Measurements from ENCODE around the gene PAX3. TPM values are rescaled to one million over a fixed set of nuclear protein-coding genes. Genes with fewer than 3 reads are reported as not detected.

PAX3 gene
- total and polyA plus RNA-seq, 4 donors, result not detected

GRCh38 chr2:222309766-222310165, 11.0 kb upstream of the PAX3 start:
- 9 to 17% methylated on average over 2 of the region's 2 CpGs for WGBS, 2 donors
- Histone ChIP-seq H3K27me3 (ENCODE audit: control insufficient read depth in 3 of 3, insufficient read depth in 3 of 3, low read length in 2 of 3) (peaks cover 16 to 99% (median 97%) of the 10 kb centered on the region in 3 donors), H3K27ac (ENCODE audit: low read depth in 1 of 2, low read length in 1 of 2) (no peak overlapping the region), H3K9me3 (ENCODE audit: control insufficient read depth in 4 of 4, insufficient read depth in 3 of 4, low read length in 3 of 4) (peaks cover 0 to 18% (median 0%) of the 10 kb centered on the region in 4 donors), H3K4me1 (ENCODE audit: control insufficient read depth in 5 of 5, insufficient read depth in 5 of 5, low read length in 5 of 5) (peaks cover 0 to 21% (median 0%) of the 10 kb centered on the region in 5 donors), H3K36me3 (ENCODE audit: control insufficient read depth in 4 of 4, insufficient read depth in 4 of 4, low read length in 4 of 4) (no peaks in the 10 kb centered on the region), H3K4me3 (no peak overlapping the region), H3K9ac (ENCODE audit: insufficient read depth in 1 of 2, low read length in 2 of 2) (no peak overlapping the region)
- ATAC-seq (ENCODE audit: insufficient read depth, low FRiP score) (no peak), DNase-seq (no peak)
- TF ChIP-seq CTCF (IDR thresholded peaks at IDR 0.05; ENCODE audit: control extremely low read depth, extremely low read depth), result no peak

- Histone ChIP-seq H3K27ac (ENCODE audit: low read depth in 1 of 2, low read length in 1 of 2) (no peak overlapping the region), H3K9me3 (ENCODE audit: control insufficient read depth in 4 of 4, insufficient read depth in 3 of 4, low read length in 3 of 4) (peaks cover 0 to 19% (median 0%) of the 10 kb centered on the region in 4 donors), H3K27me3 (ENCODE audit: control insufficient read depth in 3 of 3, insufficient read depth in 3 of 3, low read length in 2 of 3) (peaks cover 18 to 99% (median 97%) of the 10 kb centered on the region in 3 donors), H3K36me3 (ENCODE audit: control insufficient read depth in 4 of 4, insufficient read depth in 4 of 4, low read length in 4 of 4) (no peaks in the 10 kb centered on the region), H3K9ac (ENCODE audit: insufficient read depth in 1 of 2, low read length in 2 of 2) (no peak overlapping the region), H3K4me1 (ENCODE audit: control insufficient read depth in 5 of 5, insufficient read depth in 5 of 5, low read length in 5 of 5) (peaks cover 0 to 22% (median 0%) of the 10 kb centered on the region in 5 donors), H3K4me3 (no peak overlapping the region)
- no peak for ATAC-seq (ENCODE audit: insufficient read depth, low FRiP score)
- TF ChIP-seq CTCF (IDR thresholded peaks at IDR 0.05; ENCODE audit: control extremely low read depth, extremely low read depth), result no peak
- 5 to 6% methylated on average over 1 of the region's 1 CpG for WGBS, 2 donors
- no peak for DNase-seq
Measured at GRCh38 chr2:222309361-222309760, 10.6 kb upstream of the PAX3 start.

- Histone ChIP-seq H3K9ac (ENCODE audit: insufficient read depth in 1 of 2, low read length in 2 of 2) (no peak overlapping the region), H3K4me1 (ENCODE audit: control insufficient read depth in 5 of 5, insufficient read depth in 5 of 5, low read length in 5 of 5) (peaks cover 0 to 22% (median 0%) of the 10 kb centered on the region in 5 donors), H3K27me3 (ENCODE audit: control insufficient read depth in 3 of 3, insufficient read depth in 3 of 3, low read length in 2 of 3) (peaks cover 21 to 99% (median 96%) of the 10 kb centered on the region in 3 donors), H3K9me3 (ENCODE audit: control insufficient read depth in 4 of 4, insufficient read depth in 3 of 4, low read length in 3 of 4) (peaks cover 0 to 21% (median 0%) of the 10 kb centered on the region in 4 donors), H3K36me3 (ENCODE audit: control insufficient read depth in 4 of 4, insufficient read depth in 4 of 4, low read length in 4 of 4) (no peaks in the 10 kb centered on the region), H3K4me3 (no peak overlapping the region), H3K27ac (ENCODE audit: low read depth in 1 of 2, low read length in 1 of 2) (no peak overlapping the region)
- DNase-seq (no peak), ATAC-seq (ENCODE audit: insufficient read depth, low FRiP score) (no peak)
- TF ChIP-seq CTCF (IDR thresholded peaks at IDR 0.05; ENCODE audit: control extremely low read depth, extremely low read depth), result no peak
- 10 to 16% methylated on average over 11 of the region's 11 CpGs for WGBS, 2 donors
Measured at GRCh38 chr2:222307978-222308730, 9.4 kb upstream of the PAX3 start.
